OCI-LY1 (cell line): Measurements from ENCODE around the gene CHD5.

Source experiments
- H2AFZ ChIP-seq: fragments of 200-600 bp; sonication (generic), shearing (Covaris generic); 2 replicates; pipeline ENCODE4 v1.6.0; 2014; ENCODE audit warnings: antibody characterized with exemption, mild to moderate bottlenecking, low read length
- H3F3A ChIP-seq: fragments of 200-600 bp; sonication (generic), shearing (Covaris generic); 2 replicates; pipeline ENCODE4 v1.6.0; 2014; ENCODE audit warnings: mild to moderate bottlenecking, antibody characterized with exemption, low read length, moderate library complexity; ENCODE audit not compliant: insufficient read depth
- H3K27ac ChIP-seq: fragments of 200-600 bp; sonication (generic); 2 replicates; pipeline ENCODE4 v1.5.1; 2014; ENCODE audit warnings: low read length, mixed run types, mild to moderate bottlenecking, low read depth; ENCODE audit not compliant: poor library complexity, severe bottlenecking
- H3K27me3 ChIP-seq: fragments of 200-600 bp; sonication (generic); 2 replicates; pipeline ENCODE4 v1.6.0; 2014; ENCODE audit warnings: antibody characterized with exemption, mild to moderate bottlenecking, low read length, moderate library complexity; ENCODE audit not compliant: insufficient read depth
- H3K36me3 ChIP-seq: fragments of 200-600 bp; sonication (generic); 2 replicates; pipeline ENCODE4 v1.6.1; 2014; ENCODE audit warnings: mild to moderate bottlenecking, antibody characterized with exemption, low read length, moderate library complexity, mixed read lengths; ENCODE audit not compliant: insufficient read depth
- H3K4me1 ChIP-seq: fragments of 200-600 bp; sonication (generic); 2 replicates; pipeline ENCODE4 v1.5.1; 2014; ENCODE audit warnings: mild to moderate bottlenecking, low read length, moderate library complexity; ENCODE audit not compliant: insufficient read depth, severe bottlenecking
- H3K4me2 ChIP-seq: fragments of 200-600 bp; sonication (generic), shearing (Covaris generic); 2 replicates; pipeline ENCODE4 v1.6.1; 2014; ENCODE audit warnings: low read length
- H3K4me3 ChIP-seq: fragments of 200-600 bp; sonication (generic); 2 replicates; pipeline ENCODE4 v1.5.1; 2014; ENCODE audit warnings: low read length, low read depth, mild to moderate bottlenecking, mixed read lengths; ENCODE audit not compliant: poor library complexity, severe bottlenecking
- H3K79me2 ChIP-seq: fragments of 200-600 bp; shearing (Covaris generic); 2 replicates; pipeline ENCODE4 v1.6.1; 2016; ENCODE audit warnings: mixed run types, low read length, mixed read lengths; ENCODE audit not compliant: insufficient read depth
- H3K9ac ChIP-seq: fragments of 200-600 bp; sonication (generic), shearing (Covaris generic); 2 replicates; pipeline ENCODE4 v1.6.1; 2014; ENCODE audit warnings: mild to moderate bottlenecking, low read length, mixed read lengths
- H3K9me2 ChIP-seq: fragments of 200-600 bp; sonication (generic), shearing (Covaris generic); 2 replicates; pipeline ENCODE4 v1.6.1; 2014; ENCODE audit warnings: low read depth, mild to moderate bottlenecking, low read length, mixed read lengths
- H3K9me3 ChIP-seq: fragments of 200-600 bp; shearing (Covaris generic); 2 replicates; pipeline ENCODE4 v1.6.1; 2014; ENCODE audit warnings: low read length, mixed read lengths
- H4K20me1 ChIP-seq: fragments of 200-600 bp; sonication (generic), shearing (Covaris generic); 2 replicates; pipeline ENCODE4 v1.6.0; 2016; ENCODE audit warnings: mild to moderate bottlenecking, low read length; ENCODE audit not compliant: insufficient read depth
- EZH2 ChIP-seq: fragments of 200-600 bp; sonication (generic), shearing (Covaris generic); IDR thresholded peaks from 2 replicates; pipeline ENCODE4 v1.8.0; 2017; ENCODE audit warnings: borderline replicate concordance, mixed run types, mild to moderate bottlenecking, antibody characterized with exemption, low read length, moderate library complexity, mixed read lengths
- TF ChIP-seq, protein P1 (sequence below): fragments of 200-600 bp; sonication (generic), shearing (Covaris generic); IDR thresholded peaks from 2 replicates; pipeline ENCODE4 v1.5.1; 2017; ENCODE audit warnings: mild to moderate bottlenecking, antibody characterized with exemption, low read length, moderate library complexity, mixed read lengths

Gene CHD5

DNA sequence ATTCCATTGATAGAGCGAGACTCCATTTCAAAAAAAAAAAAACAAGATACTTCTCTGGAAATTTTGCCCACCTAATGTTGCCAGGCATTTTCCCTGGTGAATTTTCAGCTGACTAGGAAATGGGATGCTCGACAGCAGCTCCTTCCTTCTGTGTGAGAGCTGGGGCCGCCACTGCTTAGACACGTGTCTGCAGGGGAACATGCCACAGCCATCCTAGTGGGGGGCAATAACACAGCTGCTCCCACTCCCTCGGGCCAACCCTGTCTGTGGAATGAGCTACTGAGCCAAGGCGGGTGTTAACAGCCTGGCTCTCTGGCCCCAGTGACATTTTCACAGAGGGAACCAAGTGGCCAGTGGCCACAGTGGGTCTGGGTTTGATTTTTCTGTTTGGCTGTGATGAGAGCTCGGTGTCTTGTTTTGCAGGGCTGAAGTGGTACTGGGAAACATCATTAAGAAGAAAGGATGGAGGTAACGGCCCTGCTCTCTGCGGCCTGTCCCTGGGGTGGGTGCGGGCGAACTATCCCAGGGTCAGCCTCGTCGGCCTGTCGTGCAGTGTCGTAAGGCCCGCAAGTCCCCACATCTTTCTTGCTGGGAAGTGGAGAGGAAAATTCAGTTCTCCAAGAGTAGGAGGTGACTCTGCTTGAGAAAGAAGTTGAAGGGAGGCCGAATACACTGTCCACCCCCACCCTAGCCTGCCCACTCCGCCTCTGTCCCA, 95.2 kb downstream of the CHD5 start:
- H4K20me1 ChIP-seq: no peaks in the 10 kb centered on the region
- peaks cover 27% of the 10 kb centered on the region for H3K36me3 ChIP-seq
- no peak overlapping the region for H3K27ac ChIP-seq
- H3K4me1 ChIP-seq: no peaks in the 10 kb centered on the region
- H3K9me3 ChIP-seq: no peaks in the 10 kb centered on the region
- no peak overlapping the region for H3K4me3 ChIP-seq
- no peak for TF ChIP-seq EZH2
- TF ChIP-seq, protein P1, sequence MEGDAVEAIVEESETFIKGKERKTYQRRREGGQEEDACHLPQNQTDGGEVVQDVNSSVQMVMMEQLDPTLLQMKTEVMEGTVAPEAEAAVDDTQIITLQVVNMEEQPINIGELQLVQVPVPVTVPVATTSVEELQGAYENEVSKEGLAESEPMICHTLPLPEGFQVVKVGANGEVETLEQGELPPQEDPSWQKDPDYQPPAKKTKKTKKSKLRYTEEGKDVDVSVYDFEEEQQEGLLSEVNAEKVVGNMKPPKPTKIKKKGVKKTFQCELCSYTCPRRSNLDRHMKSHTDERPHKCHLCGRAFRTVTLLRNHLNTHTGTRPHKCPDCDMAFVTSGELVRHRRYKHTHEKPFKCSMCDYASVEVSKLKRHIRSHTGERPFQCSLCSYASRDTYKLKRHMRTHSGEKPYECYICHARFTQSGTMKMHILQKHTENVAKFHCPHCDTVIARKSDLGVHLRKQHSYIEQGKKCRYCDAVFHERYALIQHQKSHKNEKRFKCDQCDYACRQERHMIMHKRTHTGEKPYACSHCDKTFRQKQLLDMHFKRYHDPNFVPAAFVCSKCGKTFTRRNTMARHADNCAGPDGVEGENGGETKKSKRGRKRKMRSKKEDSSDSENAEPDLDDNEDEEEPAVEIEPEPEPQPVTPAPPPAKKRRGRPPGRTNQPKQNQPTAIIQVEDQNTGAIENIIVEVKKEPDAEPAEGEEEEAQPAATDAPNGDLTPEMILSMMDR: no peak
- H3K9ac ChIP-seq: no peak overlapping the region
- no peaks in the 10 kb centered on the region for H3K27me3 ChIP-seq
- no peaks in the 10 kb centered on the region for H3K9me2 ChIP-seq
- no peak overlapping the region for H2AFZ ChIP-seq
- no peaks in the 10 kb centered on the region for H3F3A ChIP-seq
- H3K79me2 ChIP-seq: no peaks in the 10 kb centered on the region
- H3K4me2 ChIP-seq: no peak overlapping the region

DNA sequence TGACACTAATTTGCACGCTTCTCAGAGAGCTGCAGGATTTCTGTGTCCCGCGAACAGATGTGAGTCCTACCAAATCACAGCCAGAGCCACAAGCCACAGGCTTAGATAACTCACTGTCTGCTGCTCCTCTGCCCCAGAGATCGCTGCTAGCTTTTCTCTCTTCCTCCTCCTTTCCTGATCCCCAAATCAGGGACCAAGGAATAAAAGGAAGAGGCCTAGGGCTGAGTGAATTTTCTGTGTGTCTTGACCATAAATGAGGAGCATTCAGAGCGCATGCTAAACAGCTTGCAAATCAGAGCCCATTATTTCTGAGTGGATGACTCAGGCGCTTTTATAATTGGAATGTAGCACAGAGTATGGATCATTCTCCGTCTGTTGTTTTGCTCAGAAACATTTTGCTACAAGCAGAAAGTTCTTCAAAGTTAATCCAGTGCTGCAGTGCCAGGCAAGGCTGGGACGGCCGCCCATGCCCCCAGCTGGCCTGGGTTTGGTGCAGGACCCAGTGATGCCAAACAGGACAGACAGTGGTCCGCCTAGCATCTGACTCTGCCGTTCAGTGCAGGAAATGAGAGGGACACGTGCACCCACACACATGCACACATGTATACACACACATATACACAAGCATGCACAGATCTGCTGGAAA, 96.2 kb downstream of the CHD5 start:
- Histone ChIP-seq H3K36me3 (peaks cover 27% of the 10 kb centered on the region), H3F3A (no peaks in the 10 kb centered on the region), H3K27me3 (no peaks in the 10 kb centered on the region), H3K9ac (no peak overlapping the region), H3K79me2 (no peaks in the 10 kb centered on the region), H4K20me1 (no peaks in the 10 kb centered on the region), H3K4me1 (no peaks in the 10 kb centered on the region), H3K27ac (no peak overlapping the region), H3K9me2 (no peaks in the 10 kb centered on the region), H3K4me3 (no peak overlapping the region), H3K9me3 (no peaks in the 10 kb centered on the region), H3K4me2 (no peak overlapping the region), H2AFZ (no peak overlapping the region)
- TF ChIP-seq EZH2: no peak
- TF ChIP-seq, protein P1: no peak

DNA sequence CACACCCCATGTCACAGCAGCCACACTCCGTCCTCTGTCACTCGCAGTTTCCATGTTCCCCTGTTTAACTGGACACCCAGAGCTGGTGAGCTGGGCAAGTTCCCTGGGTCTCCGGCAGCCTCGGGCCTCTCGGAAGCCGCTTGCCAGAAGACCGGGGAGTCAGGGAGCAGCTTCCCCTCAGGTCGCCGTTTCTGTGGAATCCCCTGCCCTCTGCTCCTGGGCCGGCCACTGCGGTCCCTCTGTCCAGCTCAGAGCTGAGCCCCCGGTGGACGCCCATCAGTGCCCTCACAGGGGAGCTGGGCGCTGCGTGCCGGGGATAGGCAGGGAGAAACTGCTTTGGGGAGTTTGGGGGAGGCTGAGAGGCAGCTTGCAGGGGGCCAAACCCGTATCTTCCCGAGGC, 96.7 kb downstream of the CHD5 start:
- H3K79me2 ChIP-seq: no peaks in the 10 kb centered on the region
- no peak overlapping the region for H3K4me2 ChIP-seq
- H3K4me1 ChIP-seq: no peaks in the 10 kb centered on the region
- H3K27me3 ChIP-seq: no peaks in the 10 kb centered on the region
- TF ChIP-seq EZH2: no peak
- TF ChIP-seq, protein P1: no peak
- no peak overlapping the region for H3K4me3 ChIP-seq
- no peaks in the 10 kb centered on the region for H4K20me1 ChIP-seq
- H3K27ac ChIP-seq: no peak overlapping the region
- H3K36me3 ChIP-seq: peaks cover 27% of the 10 kb centered on the region
- H3K9me3 ChIP-seq: no peaks in the 10 kb centered on the region
- no peak overlapping the region for H2AFZ ChIP-seq
- H3K9ac ChIP-seq: no peak overlapping the region
- H3K9me2 ChIP-seq: no peaks in the 10 kb centered on the region
- H3F3A ChIP-seq: no peaks in the 10 kb centered on the region
